GM12865 (cell line): ENCODE data around the gene BRD3.

Source experiments
- DNase-seq: peaks from one replicate; pipeline ENCODE4 v3.0.0; 2010; ENCODE audit warnings: low read depth
- H3K4me3 ChIP-seq: 2 replicates; pipeline ENCODE4 v1.5.1; 2011; ENCODE audit warnings: mild to moderate bottlenecking, low read depth, low read length, control low read depth
- CTCF ChIP-seq: IDR thresholded peaks from 2 replicates; pipeline ENCODE4 v1.5.1; 2011; ENCODE audit warnings: low read length, control low read depth, low read depth, inconsistent platforms; ENCODE audit not compliant: insufficient read depth; ENCODE audit errors: missing control alignments

Gene BRD3

GRCh38 chr9:134041649-134041962 is 26.2 kb downstream of the BRD3 start:
- no peak for DNase-seq
- TF ChIP-seq CTCF, result no peak
- H3K4me3 ChIP-seq, result no peak overlapping the region

- DNase-seq, result no peak
- H3K4me3 ChIP-seq, result no peak overlapping the region
- no peak for TF ChIP-seq CTCF
Observed at GRCh38 chr9:134040781-134041648, 26.8 kb downstream of the BRD3 start.

- DNase-seq, result no peak
- no peak overlapping the region for H3K4me3 ChIP-seq
- no peak for TF ChIP-seq CTCF
Observed at GRCh38 chr9:134040176-134040565, 27.7 kb downstream of the BRD3 start.

GRCh38 chr9:134039386-134040175 is 28.2 kb downstream of the BRD3 start:
- no peak overlapping the region for H3K4me3 ChIP-seq
- DNase-seq, result no peak
- TF ChIP-seq CTCF, result no peak

GRCh38 chr9:134037641-134038040 is 30.2 kb downstream of the BRD3 start:
- TF ChIP-seq CTCF, result no peak
- no peak for DNase-seq
- H3K4me3 ChIP-seq, result no peak overlapping the region

GRCh38 chr9:134036130-134036529 is 31.7 kb downstream of the BRD3 start:
- no peak overlapping the region for H3K4me3 ChIP-seq
- no peak for TF ChIP-seq CTCF
- no peak for DNase-seq
